T-cell (primary cell): ENCODE data around the gene SFTA2. TPM values are rescaled to one million over a fixed set of nuclear protein-coding genes. Genes with fewer than 3 reads are reported as not detected.

Experiments
- ATAC-seq, 4 experiments: fragments of 200-7000 bp in 3 of 4; fragments of 150-1000 bp in 1 of 4; cut with Tn5 transposase; replicated peaks in 1 of 4; 1 replicate in 3 of 4; 2 replicates in 1 of 4; pipeline ENCODE4 v1.10.0; 2021; ENCODE audit warnings: moderate library complexity in 3 of 4, mild to moderate bottlenecking in 2 of 4, moderate number of reproducible peaks in 1 of 4
- CTCF ChIA-PET, 2 donors: fragments of 300-600 bp; sonication (Branson Sonifier 250); formaldehyde crosslinking; loops; one replicate each; lab custom pipeline; 2022; ENCODE audit warnings: antibody characterized with exemption in 2 of 2; lab: Charles Lee
- POLR2A ChIA-PET, 2 donors: fragments of 300-600 bp; sonication (Branson Sonifier 250); formaldehyde crosslinking; loops; one replicate each; lab custom pipeline; 2022; ENCODE audit warnings: antibody characterized with exemption in 2 of 2; lab: Charles Lee
- DNase-seq, 35 experiments: peaks; one replicate each; pipeline versions ENCODE4 v3.0.0 to v3.0.0-alpha.2; 2013 to 2023
- H3K27ac ChIP-seq: one replicate; pipeline ENCODE4 v1.5.1; 2013; ENCODE audit warnings: low read length
- H3K27me3 ChIP-seq, 2 experiments: replicated peaks in 1 of 2; 1 replicate in 1 of 2; 2 replicates in 1 of 2; pipeline versions ENCODE4 v1.6.1 to v1.7.0; 2013; ENCODE audit warnings: low read length in 1 of 2, mixed read lengths in 1 of 2; ENCODE audit not compliant: control insufficient read depth in 2 of 2, insufficient read depth in 2 of 2; ENCODE audit errors: extremely low read depth in 1 of 2
- H3K36me3 ChIP-seq, 2 donors: 1 replicate in 1 of 2; 2 replicates in 1 of 2; pipeline versions ENCODE4 v1.6.1 to v1.7.0; 2013; ENCODE audit warnings: low read length in 1 of 2; ENCODE audit not compliant: control insufficient read depth in 2 of 2, insufficient read depth in 1 of 2; ENCODE audit errors: extremely low read depth in 1 of 2
- H3K4me1 ChIP-seq, 2 experiments: 1 replicate in 1 of 2; 2 replicates in 1 of 2; pipeline versions ENCODE4 v1.6.1 to v1.7.0; 2013; ENCODE audit warnings: low read length in 2 of 2, mixed read lengths in 1 of 2; ENCODE audit not compliant: insufficient read depth in 2 of 2, control insufficient read depth in 1 of 2; ENCODE audit errors: extremely low read depth in 1 of 2
- H3K4me3 ChIP-seq, 2 donors: 1 replicate in 1 of 2; 2 replicates in 1 of 2; pipeline versions ENCODE4 v1.5.1 to v1.7.0; 2013; ENCODE audit warnings: mild to moderate bottlenecking in 2 of 2, low read length in 1 of 2, moderate library complexity in 1 of 2; ENCODE audit not compliant: control insufficient read depth in 1 of 2; ENCODE audit errors: extremely low read depth in 1 of 2
- H3K9me3 ChIP-seq: 2 replicates; pipeline ENCODE4 v1.7.0; 2013
- H3K27ac Mint-ChIP-seq, 2 donors: one replicate each; pipeline ENCODE4 v1.8.0; 2020 to 2021; ENCODE audit warnings: mild to moderate bottlenecking in 2 of 2, mixed read lengths in 2 of 2
- H3K27me3 Mint-ChIP-seq, 2 donors: one replicate each; pipeline ENCODE4 v1.8.0; 2021 to 2022; ENCODE audit warnings: mixed read lengths in 2 of 2
- H3K36me3 Mint-ChIP-seq: one replicate; pipeline ENCODE4 v1.8.0; 2021; ENCODE audit warnings: mixed read lengths
- H3K4me1 Mint-ChIP-seq, 3 donors: one replicate each; pipeline ENCODE4 v1.8.0; 2020 to 2022; ENCODE audit warnings: mixed read lengths in 3 of 3, mild to moderate bottlenecking in 1 of 3
- H3K4me3 Mint-ChIP-seq, 3 donors: one replicate each; pipeline ENCODE4 v1.8.0; 2020 to 2022; ENCODE audit warnings: mild to moderate bottlenecking in 3 of 3, mixed read lengths in 3 of 3, moderate library complexity in 3 of 3
- H3K9me3 Mint-ChIP-seq, 3 donors: one replicate each; pipeline ENCODE4 v1.8.0; 2020 to 2022; ENCODE audit warnings: mixed read lengths in 3 of 3
- WGBS: methylation state at CpG from one replicate; pipeline ENCODE4 v1.1.5; 2013; ENCODE audit warnings: missing lambda C conversion rate; ENCODE audit not compliant: insufficient coverage; 5-methylcytosine and 5-hydroxymethylcytosine counted together
- total RNA-seq, 35 experiments: library from RNA in 6 of 35; stranded (reverse) in 6 of 35; fragments of 120-200 nt in 1 of 35; gene quantifications; one replicate each; pipeline versions ENCODE4 v1.2.1 to v1.2.4 and lab custom pipeline; 2013 to 2026

Gene SFTA2
- total RNA-seq, 5 donors from 2014 or later (not counting 1 experiment from before 2014, with no cell fraction given): 0.51 to 0.67 TPM; not detected in 3

- Mint-ChIP-seq H3K4me1 (peaks cover 0 to 5% (median 0%) of the 10 kb centered on the region in 3 donors), H3K4me3 (no peak overlapping the region), H3K27ac (no peak overlapping the region), H3K27me3 (no peaks in the 10 kb centered on the region), H3K36me3 (peaks cover 11% of the 10 kb centered on the region), H3K9me3 (no peaks in the 10 kb centered on the region)
- Histone ChIP-seq H3K4me3 (no peak overlapping the region), H3K36me3 (peaks cover 6 to 10% of the 10 kb centered on the region in 2 donors), H3K27me3 (no peaks in the 10 kb centered on the region), H3K9me3 (no peaks in the 10 kb centered on the region), H3K4me1 (no peaks in the 10 kb centered on the region), H3K27ac (no peak overlapping the region)
- POLR2A ChIA-PET: no interaction called here
- WGBS: no CpG with 5 or more reads among the region's 1 CpG
- no peak for ATAC-seq
- DNase-seq: no peak
- CTCF ChIA-PET: interaction anchor here in 1 of 2 donors (0.5 kb wide), 1 partner anchor 1967 kb away, joined by 4 read pairs; no protein-coding TSS in a partner anchor
Observed at GRCh38 chr6:30900863-30901417, 31.0 kb downstream of the SFTA2 start.

- WGBS: 96% methylated on average over 20 of the region's 23 CpGs
- ATAC-seq (no peak), DNase-seq (no peak)
- peaks cover 17% of the 10 kb centered on the region for H3K36me3 Mint-ChIP-seq
- no peaks in the 10 kb centered on the region for H3K9me3 Mint-ChIP-seq
- ChIA-PET POLR2A (interaction anchor here in 1 of 2 donors (0.6 kb wide), 2 partner anchors 49 to 456 kb away, joined by 3 to 5 read pairs; no protein-coding TSS in a partner anchor), CTCF (no interaction called here)
- H3K4me1 ChIP-seq: no peaks in the 10 kb centered on the region
- H3K9me3 ChIP-seq: no peaks in the 10 kb centered on the region
- no peak overlapping the region for H3K4me3 Mint-ChIP-seq
- no peak overlapping the region for H3K27ac Mint-ChIP-seq
- H3K27ac ChIP-seq: no peak overlapping the region
- H3K4me1 Mint-ChIP-seq: peaks cover 0 to 5% (median 0%) of the 10 kb centered on the region in 3 donors
- H3K27me3 Mint-ChIP-seq: no peaks in the 10 kb centered on the region
- peaks cover 10 to 16% of the 10 kb centered on the region in 2 donors for H3K36me3 ChIP-seq
- H3K27me3 ChIP-seq: no peaks in the 10 kb centered on the region
- no peak overlapping the region for H3K4me3 ChIP-seq
Observed at GRCh38 chr6:30898750-30899360, 33.1 kb downstream of the SFTA2 start.

DNA sequence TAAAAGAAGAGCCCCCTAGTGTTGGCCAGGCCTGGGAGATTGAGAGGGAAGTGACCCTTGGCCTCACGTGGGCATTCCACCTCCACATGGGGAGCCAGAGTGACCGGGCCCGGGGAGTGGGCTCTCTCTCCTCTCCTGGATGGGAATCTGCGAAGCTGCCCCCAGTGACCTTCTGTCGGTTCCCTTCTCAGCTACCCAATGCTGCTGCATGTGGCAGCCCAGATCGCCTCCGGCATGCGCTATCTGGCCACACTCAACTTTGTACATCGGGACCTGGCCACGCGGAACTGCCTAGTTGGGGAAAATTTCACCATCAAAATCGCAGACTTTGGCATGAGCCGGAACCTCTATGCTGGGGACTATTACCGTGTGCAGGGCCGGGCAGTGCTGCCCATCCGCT, 34.1 kb downstream of the SFTA2 start:
- POLR2A ChIA-PET: no interaction called here
- Mint-ChIP-seq H3K36me3 (peaks cover 17% of the 10 kb centered on the region), H3K27ac (no peak overlapping the region), H3K4me3 (no peak overlapping the region), H3K27me3 (no peaks in the 10 kb centered on the region), H3K4me1 (peaks cover 0 to 5% (median 0%) of the 10 kb centered on the region in 3 donors), H3K9me3 (no peaks in the 10 kb centered on the region)
- peaks cover 10 to 21% of the 10 kb centered on the region in 2 donors for H3K36me3 ChIP-seq
- peaks cover 0 to 3% of the 10 kb centered on the region in 2 experiments for H3K27me3 ChIP-seq
- WGBS: 95% methylated on average over 16 of the region's 16 CpGs
- H3K4me3 ChIP-seq: no peak overlapping the region
- no peaks in the 10 kb centered on the region for H3K9me3 ChIP-seq
- DNase-seq: no peak
- CTCF ChIA-PET: no interaction called here
- no peak overlapping the region for H3K27ac ChIP-seq
- no peak for ATAC-seq
- H3K4me1 ChIP-seq: no peaks in the 10 kb centered on the region

- WGBS: 91% methylated on average over 9 of the region's 13 CpGs
- no peaks in the 10 kb centered on the region for H3K27me3 Mint-ChIP-seq
- DNase-seq: no peak
- no peaks in the 10 kb centered on the region for H3K9me3 Mint-ChIP-seq
- Histone ChIP-seq H3K9me3 (no peaks in the 10 kb centered on the region), H3K27me3 (peaks cover 0 to 3% of the 10 kb centered on the region in 2 experiments), H3K4me3 (no peak overlapping the region), H3K27ac (no peak overlapping the region), H3K4me1 (no peaks in the 10 kb centered on the region), H3K36me3 (peaks cover 15 to 21% of the 10 kb centered on the region in 2 donors)
- POLR2A ChIA-PET: no interaction called here
- CTCF ChIA-PET: no interaction called here
- no peak overlapping the region for H3K4me3 Mint-ChIP-seq
- H3K4me1 Mint-ChIP-seq: no peaks in the 10 kb centered on the region
- H3K27ac Mint-ChIP-seq: no peak overlapping the region
- H3K36me3 Mint-ChIP-seq: peaks cover 22% of the 10 kb centered on the region
- no peak for ATAC-seq
Observed at GRCh38 chr6:30896541-30896940, 35.4 kb downstream of the SFTA2 start.

DNA sequence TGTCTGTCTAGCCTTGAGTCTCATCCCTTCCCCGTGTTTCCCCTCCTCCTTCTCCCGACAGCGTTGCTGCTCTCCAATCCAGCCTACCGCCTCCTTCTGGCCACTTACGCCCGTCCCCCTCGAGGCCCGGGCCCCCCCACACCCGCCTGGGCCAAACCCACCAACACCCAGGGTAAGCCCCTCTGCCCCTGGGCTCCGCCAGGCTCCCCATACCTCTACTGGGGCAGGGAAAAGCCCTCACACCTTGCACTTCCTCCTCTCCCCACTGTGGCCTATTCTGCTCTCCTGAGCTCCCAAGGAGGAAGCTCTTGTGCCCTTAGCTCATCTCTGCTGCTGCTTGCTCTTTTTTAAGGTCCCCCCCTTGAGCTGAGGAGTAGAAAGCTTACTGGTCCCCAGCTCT, 36.6 kb downstream of the SFTA2 start:
- no peak overlapping the region for H3K27ac Mint-ChIP-seq
- Histone ChIP-seq H3K27ac (no peak overlapping the region), H3K4me1 (no peaks in the 10 kb centered on the region), H3K27me3 (peaks cover 0 to 3% of the 10 kb centered on the region in 2 experiments), H3K36me3 (peaks cover 19 to 24% of the 10 kb centered on the region in 2 donors), H3K4me3 (no peak overlapping the region), H3K9me3 (no peaks in the 10 kb centered on the region)
- POLR2A ChIA-PET: no interaction called here
- WGBS: 81% methylated on average over 10 of the region's 10 CpGs
- no peaks in the 10 kb centered on the region for H3K4me1 Mint-ChIP-seq
- H3K27me3 Mint-ChIP-seq: no peaks in the 10 kb centered on the region
- H3K36me3 Mint-ChIP-seq: peaks cover 24% of the 10 kb centered on the region
- no peak overlapping the region for H3K4me3 Mint-ChIP-seq
- DNase-seq (no peak), ATAC-seq (no peak)
- no peaks in the 10 kb centered on the region for H3K9me3 Mint-ChIP-seq
- CTCF ChIA-PET: interaction anchor here in 1 of 2 donors (0.5 to 0.9 kb wide), 2 partner anchors 118 to 192 kb away, joined by 3 read pairs; no protein-coding TSS in a partner anchor

GRCh38 chr6:30894935-30895334, 37.0 kb downstream of the SFTA2 start:
- WGBS: 94% methylated on average over 3 of the region's 3 CpGs
- no peaks in the 10 kb centered on the region for H3K4me1 Mint-ChIP-seq
- ATAC-seq (no peak), DNase-seq (no peak)
- H3K27ac ChIP-seq: no peak overlapping the region
- CTCF ChIA-PET: interaction anchor here in 1 of 2 donors (0.9 kb wide), 1 partner anchor 193 kb away, joined by 3 read pairs; no protein-coding TSS in a partner anchor
- H3K4me3 Mint-ChIP-seq: no peak overlapping the region
- no peaks in the 10 kb centered on the region for H3K27me3 Mint-ChIP-seq
- no peaks in the 10 kb centered on the region for H3K9me3 Mint-ChIP-seq
- peaks cover 21 to 28% of the 10 kb centered on the region in 2 donors for H3K36me3 ChIP-seq
- peaks cover 28% of the 10 kb centered on the region for H3K36me3 Mint-ChIP-seq
- H3K4me1 ChIP-seq: no peaks in the 10 kb centered on the region
- POLR2A ChIA-PET: no interaction called here
- H3K27ac Mint-ChIP-seq: no peak overlapping the region
- H3K9me3 ChIP-seq: no peaks in the 10 kb centered on the region
- peaks cover 0 to 3% of the 10 kb centered on the region in 2 experiments for H3K27me3 ChIP-seq
- no peak overlapping the region for H3K4me3 ChIP-seq
